H1 (cell line): ENCODE data around the gene GCLC. TPM values are rescaled to one million over a fixed set of nuclear protein-coding genes. Genes with fewer than 3 reads are reported as not detected.
A peak's percentile ranks its signal among the peaks of the same experiment; 100 is the strongest.

ENCODE experiments used
- CTCF ChIA-PET: fragments of 300-600 bp; sonication (Branson Sonifier 250); formaldehyde crosslinking; loops from one replicate; lab custom pipeline; 2021; ENCODE audit not compliant: partially characterized antibody; lab: Charles Lee
- POLR2A ChIA-PET: fragments of 300-600 bp; sonication (Branson Sonifier 250); formaldehyde crosslinking; loops from one replicate; lab custom pipeline; 2021; ENCODE audit warnings: inconsistent platforms; ENCODE audit not compliant: partially characterized antibody; lab: Charles Lee
- DNase-seq, 2 experiments: peaks; one replicate each; pipeline versions ENCODE4 v3.0.0 to v3.0.0-alpha.2; 2010 to 2022; ENCODE audit warnings: low spot score in 2 of 2, low read depth in 1 of 2, mixed read lengths in 1 of 2
- FAIRE-seq: peaks from 2 replicates; lab custom pipeline; 2011; peaks lifted over from hg19 to GRCh38; lab: Jason Lieb, UNC
- H2AFZ ChIP-seq: 2 replicates; pipeline ENCODE4 v1.8.1; 2012; ENCODE audit warnings: low read length, inconsistent platforms
- H2AK5ac ChIP-seq: 2 replicates; pipeline ENCODE4 v1.6.1; 2013; ENCODE audit warnings: low read depth, low read length
- H2BK120ac ChIP-seq: replicated peaks from 2 replicates; pipeline ENCODE3; 2013; ENCODE audit warnings: low read depth, low read length, inconsistent platforms
- H2BK12ac ChIP-seq: 2 replicates; pipeline ENCODE4 v1.6.1; 2013; ENCODE audit warnings: low read depth, low read length
- H2BK15ac ChIP-seq: 2 replicates; pipeline ENCODE4 v1.6.1; 2013; ENCODE audit warnings: low read length
- H2BK20ac ChIP-seq: 2 replicates; pipeline ENCODE4 v1.6.1; 2013; ENCODE audit warnings: low read length
- H2BK5ac ChIP-seq: 2 replicates; pipeline ENCODE4 v1.6.1; 2013; ENCODE audit warnings: low read depth, low read length
- H3K14ac ChIP-seq: 2 replicates; pipeline ENCODE4 v1.6.1; 2013; ENCODE audit warnings: inconsistent platforms; ENCODE audit not compliant: insufficient read length
- H3K18ac ChIP-seq: 2 replicates; pipeline ENCODE4 v1.6.1; 2013; ENCODE audit warnings: low read length; ENCODE audit errors: extremely low read depth
- H3K23ac ChIP-seq: 2 replicates; pipeline ENCODE4 v1.6.1; 2013; ENCODE audit warnings: inconsistent platforms; ENCODE audit not compliant: insufficient read length
- H3K23me2 ChIP-seq: 2 replicates; pipeline ENCODE4 v1.6.1; 2013; ENCODE audit warnings: low read depth, low read length
- H3K27ac ChIP-seq: 2 replicates; pipeline ENCODE4 v1.6.1; 2011; ENCODE audit warnings: low read depth, low read length, inconsistent platforms
- H3K27me3 ChIP-seq, 4 experiments: replicated peaks in 1 of 4; 1 replicate in 1 of 4; 2 replicates in 3 of 4; pipeline versions ENCODE4 v1.6.1 to v1.8.1; 2011 to 2013; ENCODE audit warnings: low read length in 3 of 4, mild to moderate bottlenecking in 3 of 4, inconsistent platforms in 2 of 4, mixed read lengths in 2 of 4, moderate library complexity in 1 of 4; ENCODE audit not compliant: control insufficient read depth in 3 of 4, insufficient read depth in 3 of 4; ENCODE audit errors: extremely low read depth in 1 of 4
- H3K36me3 ChIP-seq, 4 experiments: 2 replicates each; pipeline versions ENCODE4 v1.6.1 to v1.8.1; 2011 to 2013; ENCODE audit warnings: mild to moderate bottlenecking in 4 of 4, low read length in 3 of 4, moderate library complexity in 2 of 4, control low read depth in 1 of 4, inconsistent platforms in 1 of 4; ENCODE audit not compliant: insufficient read depth in 4 of 4, control insufficient read depth in 2 of 4
- H3K4ac ChIP-seq: replicated peaks from 2 replicates; pipeline ENCODE3; 2013; ENCODE audit warnings: low read length, low read depth, mixed read lengths, inconsistent platforms; ENCODE audit not compliant: insufficient read length
- H3K4me1 ChIP-seq, 4 experiments: replicated peaks in 1 of 4; 1 replicate in 1 of 4; 2 replicates in 3 of 4; pipeline versions ENCODE4 v1.6.1 to v1.8.1; 2011 to 2013; ENCODE audit warnings: low read length in 3 of 4, inconsistent platforms in 2 of 4, mixed read lengths in 1 of 4; ENCODE audit not compliant: insufficient read depth in 4 of 4, control insufficient read depth in 3 of 4
- H3K4me2 ChIP-seq, 2 experiments: 2 replicates each; pipeline versions ENCODE4 v1.6.1 to v1.8.1; 2011 to 2013; ENCODE audit warnings: low read depth in 2 of 2, low read length in 2 of 2, control low read depth in 1 of 2, inconsistent platforms in 1 of 2, mild to moderate bottlenecking in 1 of 2; ENCODE audit not compliant: insufficient read depth in 1 of 2
- H3K4me3 ChIP-seq, 4 experiments: fragments of 200-600, 300-600 bp in 1 of 4; sonication (generic), shearing (Covaris generic), sonication (Bioruptor Twin) in 1 of 4; 2 replicates each; pipeline versions ENCODE4 v1.5.1 to v1.8.1; 2011 to 2016; ENCODE audit warnings: low read length in 4 of 4, low read depth in 3 of 4, control low read depth in 2 of 4, inconsistent platforms in 2 of 4, mild to moderate bottlenecking in 2 of 4, mixed read lengths in 1 of 4, moderate library complexity in 1 of 4; ENCODE audit not compliant: insufficient read depth in 2 of 4; ENCODE audit errors: extremely low read depth in 1 of 4
- H3K56ac ChIP-seq: replicated peaks from 2 replicates; pipeline ENCODE3; 2013; ENCODE audit warnings: low read depth, mild to moderate bottlenecking, mixed read lengths, low read length, inconsistent platforms; ENCODE audit not compliant: insufficient read length
- H3K79me1 ChIP-seq: 2 replicates; pipeline ENCODE4 v1.6.1; 2013; ENCODE audit warnings: low read depth, low read length, control low read depth
- H3K79me2 ChIP-seq, 2 experiments: 2 replicates each; pipeline versions ENCODE4 v1.6.1 to v1.8.1; 2012 to 2013; ENCODE audit warnings: low read length in 2 of 2, mild to moderate bottlenecking in 2 of 2, inconsistent platforms in 1 of 2; ENCODE audit not compliant: insufficient read depth in 2 of 2, control insufficient read depth in 1 of 2
- H3K9ac ChIP-seq, 4 experiments: replicated peaks in 1 of 4; 1 replicate in 1 of 4; 2 replicates in 3 of 4; pipeline versions ENCODE4 v1.6.1 to v1.8.1; 2011 to 2013; ENCODE audit warnings: low read depth in 3 of 4, low read length in 3 of 4, control low read depth in 2 of 4, mild to moderate bottlenecking in 2 of 4, moderate library complexity in 2 of 4, inconsistent platforms in 1 of 4; ENCODE audit errors: extremely low read depth in 1 of 4
- H3K9me3 ChIP-seq, 2 experiments: 2 replicates each; pipeline versions ENCODE4 v1.6.1 to v1.8.1; 2012 to 2013; ENCODE audit warnings: mild to moderate bottlenecking in 2 of 2, moderate library complexity in 2 of 2, control low read depth in 1 of 2, inconsistent platforms in 1 of 2, low read depth in 1 of 2, low read length in 1 of 2, mixed read lengths in 1 of 2; ENCODE audit not compliant: insufficient read depth in 2 of 2
- H4K20me1 ChIP-seq, 2 experiments: replicated peaks in 1 of 2; 2 replicates each; pipeline versions ENCODE3 to v1.8.1; 2011 to 2013; ENCODE audit warnings: inconsistent platforms in 2 of 2, low read length in 2 of 2, mild to moderate bottlenecking in 1 of 2; ENCODE audit not compliant: insufficient read depth in 2 of 2, control insufficient read depth in 1 of 2
- H4K5ac ChIP-seq: 2 replicates; pipeline ENCODE4 v1.6.1; 2013; ENCODE audit warnings: low read length, low read depth, mixed read lengths, inconsistent platforms; ENCODE audit not compliant: insufficient read length
- H4K8ac ChIP-seq: 2 replicates; pipeline ENCODE4 v1.8.0; 2013; ENCODE audit warnings: mild to moderate bottlenecking, moderate library complexity, low read length, inconsistent platforms; ENCODE audit not compliant: insufficient read depth; ENCODE audit errors: extremely low read depth
- H4K91ac ChIP-seq: replicated peaks from 2 replicates; pipeline ENCODE3; 2013; ENCODE audit warnings: low read length, mixed read lengths, inconsistent platforms; ENCODE audit not compliant: insufficient read length
- FOSL1 ChIP-seq: IDR thresholded peaks from 2 replicates; pipeline ENCODE4 v1.6.1; 2011; ENCODE audit warnings: mild to moderate bottlenecking, low read depth, low read length, moderate library complexity; ENCODE audit not compliant: insufficient read depth
- HDAC2 ChIP-seq, 2 experiments: fragments of 300-600 bp in 1 of 2; sonication (generic) in 1 of 2; IDR thresholded peaks; 2 replicates each; pipeline ENCODE4 v1.6.1; 2011 to 2012; ENCODE audit warnings: low read depth in 2 of 2, low read length in 2 of 2, mild to moderate bottlenecking in 2 of 2, moderate library complexity in 2 of 2, borderline replicate concordance in 1 of 2, inconsistent platforms in 1 of 2
- KDM5A ChIP-seq: fragments of 200-600 bp; IDR thresholded peaks from 2 replicates; pipeline ENCODE4 v1.7.1; 2012; ENCODE audit warnings: mild to moderate bottlenecking, low read length, inconsistent platforms, mixed read lengths
- RFX5 ChIP-seq: IDR thresholded peaks from 2 replicates; pipeline ENCODE4 v1.6.1; 2011; ENCODE audit warnings: low read depth, low read length, improper control_type of control experiment, borderline replicate concordance
- SAP30 ChIP-seq: fragments of 300-600 bp; sonication (generic); IDR thresholded peaks from 2 replicates; pipeline ENCODE4 v1.7.1; 2012; ENCODE audit warnings: low read length, moderate library complexity, mild to moderate bottlenecking, inconsistent platforms; ENCODE audit not compliant: insufficient read depth, insufficient replicate concordance
- SIN3A ChIP-seq, 2 experiments: IDR thresholded peaks in 1 of 2; conservative IDR thresholded peaks in 1 of 2; 2 replicates each; pipeline ENCODE4 v1.6.1; 2011 to 2012; ENCODE audit warnings: low read length in 2 of 2, improper control_type of control experiment in 1 of 2, low read depth in 1 of 2, mild to moderate bottlenecking in 1 of 2
- SP4 ChIP-seq: IDR thresholded peaks from 2 replicates; pipeline ENCODE4 v1.6.1; 2012; ENCODE audit warnings: low read length, inconsistent platforms
- WGBS, 2 experiments: shearing (Covaris generic) in 1 of 2; methylation state at CpG; one replicate each; pipeline versions ENCODE4 v1.1.6 to v1.1.7; 2013 to 2015; ENCODE audit warnings: low lambda C conversion rate in 2 of 2, mixed read lengths in 2 of 2, inconsistent platforms in 1 of 2, low coverage in 1 of 2, missing lambda C conversion rate in 1 of 2; ENCODE audit not compliant: insufficient replicate concordance in 2 of 2, insufficient coverage in 1 of 2, insufficient read length in 1 of 2; ENCODE audit errors: extremely low coverage in 1 of 2, missing lambda C conversion rate in 1 of 2; 5-methylcytosine and 5-hydroxymethylcytosine counted together
- polyA plus RNA-seq, 7 experiments: library from polyadenylated mRNA; depleted of rRNA in 3 of 7; stranded (reverse) in 5 of 7; unstranded in 2 of 7; fragments of >200 nt in 5 of 7; fragments of 200-250 nt in 2 of 7; gene quantifications; 1 replicate in 5 of 7; 2 replicates in 1 of 7; 4 replicates in 1 of 7; pipeline versions ENCODE4 v1.2.1 to v1.2.3, GENCODE V29; 2011 to 2013; ENCODE audit warnings: missing spikeins in 2 of 7, mixed read lengths in 2 of 7
- total RNA-seq: library from RNA; stranded (reverse); fragmentation: NEBNext Ultra II Directional; extraction: Animal tissue kit (Norgen Biotek cat#: 25700); gene quantifications from 2 replicates; pipeline ENCODE4 v1.2.1, GENCODE V29; 2021
- TF ChIP-seq, protein P1 (sequence below): IDR thresholded peaks from 2 replicates; pipeline ENCODE4 v1.6.1; 2011; ENCODE audit warnings: low read length, improper control_type of control experiment

The GCLC gene
- total and polyA plus RNA-seq, 2 of the 8 experiments (the other 6 are each of a cell fraction or from before 2014, with no cell fraction given), result 15.8 to 54.0 TPM

- no peak overlapping the region for H3K56ac ChIP-seq
- no peaks in the 10 kb centered on the region for H3K9me3 ChIP-seq
- no peak overlapping the region for H3K14ac ChIP-seq
- no peaks in the 10 kb centered on the region for H4K20me1 ChIP-seq
- no peak overlapping the region for H3K9ac ChIP-seq
- H3K36me3 ChIP-seq, result peaks cover 0 to 3% (median 0%) of the 10 kb centered on the region in 4 experiments; a peak in 2 of 8 replicates
- H3K4ac ChIP-seq, result no peak overlapping the region
- H3K27me3 ChIP-seq, result no peaks in the 10 kb centered on the region
- H3K23me2 ChIP-seq, result no peaks in the 10 kb centered on the region
- POLR2A ChIA-PET, result interaction anchor here (0.6 to 1.3 kb wide), 3 partner anchors 159 to 235 kb away, joined by 3 read pairs; no protein-coding TSS in a partner anchor
- H4K8ac ChIP-seq, result no peak overlapping the region
- no peak overlapping the region for H2BK12ac ChIP-seq
- H3K4me1 ChIP-seq, result no peaks in the 10 kb centered on the region
- H3K79me2 ChIP-seq, result no peaks in the 10 kb centered on the region
- no peak overlapping the region for H3K4me3 ChIP-seq
- CTCF ChIA-PET, result interaction anchor here (0.6 to 6.5 kb wide), 70 partner anchors 8 to 770 kb away, joined by 3 to 84 read pairs (median 4); partner anchors contain the start of gene KLHL31
- H3K18ac ChIP-seq, result no peak overlapping the region
- no peak overlapping the region for H2AK5ac ChIP-seq
- no peak overlapping the region for H2BK20ac ChIP-seq
- H2AFZ ChIP-seq, result no peak overlapping the region
- no peaks in the 10 kb centered on the region for H3K79me1 ChIP-seq
- no peak overlapping the region for H2BK15ac ChIP-seq
- H2BK5ac ChIP-seq, result no peak overlapping the region
- DNase-seq (peak in 1 of 2 experiments; percentile 49), FAIRE-seq (no peak)
- H4K91ac ChIP-seq, result no peak overlapping the region
- no peak overlapping the region for H2BK120ac ChIP-seq
- no peak overlapping the region for H4K5ac ChIP-seq
- no peak overlapping the region for H3K23ac ChIP-seq
- 47% methylated on average over 11 of the region's 11 CpGs; no CpG with 5 or more reads in 1 of the 2 experiments for WGBS, 2 experiments
- no peak overlapping the region for H3K27ac ChIP-seq
- H3K4me2 ChIP-seq, result no peak overlapping the region
- TF ChIP-seq FOSL1, result no peak
- TF ChIP-seq KDM5A, result no peak
- no peak for TF ChIP-seq SAP30
- no peak for TF ChIP-seq SIN3A (conservative IDR thresholded peaks at IDR 0.05 in 1 of 2, IDR thresholded peaks at IDR 0.05 in 1 of 2; ENCODE audit: low read depth in 1 of 2, low read length in 2 of 2)
- TF ChIP-seq, protein P1, sequence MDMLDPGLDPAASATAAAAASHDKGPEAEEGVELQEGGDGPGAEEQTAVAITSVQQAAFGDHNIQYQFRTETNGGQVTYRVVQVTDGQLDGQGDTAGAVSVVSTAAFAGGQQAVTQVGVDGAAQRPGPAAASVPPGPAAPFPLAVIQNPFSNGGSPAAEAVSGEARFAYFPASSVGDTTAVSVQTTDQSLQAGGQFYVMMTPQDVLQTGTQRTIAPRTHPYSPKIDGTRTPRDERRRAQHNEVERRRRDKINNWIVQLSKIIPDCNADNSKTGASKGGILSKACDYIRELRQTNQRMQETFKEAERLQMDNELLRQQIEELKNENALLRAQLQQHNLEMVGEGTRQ, result no peak
- TF ChIP-seq HDAC2 (IDR thresholded peaks at IDR 0.05; ENCODE audit: borderline replicate concordance in 1 of 2, low read depth in 2 of 2, low read length in 2 of 2), result no peak
- TF ChIP-seq SP4, result no peak
- TF ChIP-seq RFX5, result no peak
These were observed 51.9 kb downstream of the GCLC start for GRCh38 chr6:53492860-53493634.
